CD4-positive, CD25-positive, alpha-beta regulatory T cell (primary cell): ENCODE data around the gene TP53TG3B. TPM values are rescaled to one million over a fixed set of nuclear protein-coding genes. Genes with fewer than 3 reads are reported as not detected.
"Not testable (repeated sequence)": the region's sequence is repeated elsewhere in the genome, so short reads cannot be mapped to it uniquely, and the experiment has no call there.

Source experiments
- ATAC-seq, 2 donors: fragments of 150-1000 bp; cut with Tn5 transposase; one replicate each; pipeline ENCODE4 v1.10.0; 2021; ENCODE audit warnings: low read depth in 2 of 2, moderate number of reproducible peaks in 2 of 2, moderate library complexity in 1 of 2
- DNase-seq, 3 donors: peaks; one replicate each; pipeline versions ENCODE4 v3.0.0 to v3.0.0-alpha.2; 2012 to 2022; ENCODE audit warnings: mixed read lengths in 1 of 3
- H3K27ac ChIP-seq: one replicate; pipeline ENCODE4 v1.7.0; 2013; ENCODE audit warnings: mild to moderate bottlenecking, low read length; ENCODE audit not compliant: insufficient read depth, poor library complexity, severe bottlenecking
- H3K27me3 ChIP-seq: one replicate; pipeline ENCODE4 v1.7.0; 2013; ENCODE audit warnings: low read length; ENCODE audit not compliant: control insufficient read depth, insufficient read depth
- H3K36me3 ChIP-seq: one replicate; pipeline ENCODE4 v1.7.0; 2013; ENCODE audit warnings: mild to moderate bottlenecking, low read length, moderate library complexity; ENCODE audit not compliant: control insufficient read depth, insufficient read depth
- H3K4me1 ChIP-seq: 2 replicates; pipeline ENCODE4 v1.7.0; 2013; ENCODE audit warnings: mild to moderate bottlenecking, low read length; ENCODE audit not compliant: insufficient read depth, control insufficient read depth, poor library complexity, severe bottlenecking
- H3K4me3 ChIP-seq: one replicate; pipeline ENCODE4 v1.7.0; 2013; ENCODE audit warnings: low read depth, mild to moderate bottlenecking, low read length, moderate library complexity
- H3K9me3 ChIP-seq, 2 experiments: 1 replicate in 1 of 2; 2 replicates in 1 of 2; pipeline ENCODE4 v1.7.0; 2013; ENCODE audit warnings: low read length in 2 of 2, mild to moderate bottlenecking in 1 of 2, moderate library complexity in 1 of 2; ENCODE audit not compliant: control insufficient read depth in 2 of 2
- H3K27ac Mint-ChIP-seq, 3 donors: one replicate each; pipeline ENCODE4 v1.8.0; 2020 to 2022; ENCODE audit warnings: mild to moderate bottlenecking in 3 of 3, mixed read lengths in 3 of 3, moderate library complexity in 2 of 3
- H3K27me3 Mint-ChIP-seq: one replicate; pipeline ENCODE4 v1.8.0; 2022; ENCODE audit warnings: mild to moderate bottlenecking, mixed read lengths
- H3K36me3 Mint-ChIP-seq: one replicate; pipeline ENCODE4 v1.8.0; 2020; ENCODE audit warnings: mixed read lengths
- H3K4me1 Mint-ChIP-seq, 4 donors: one replicate each; pipeline ENCODE4 v1.8.0; 2020 to 2022; ENCODE audit warnings: mixed read lengths in 4 of 4, mild to moderate bottlenecking in 1 of 4
- H3K4me3 Mint-ChIP-seq, 4 donors: one replicate each; pipeline ENCODE4 v1.8.0; 2020 to 2022; ENCODE audit warnings: mild to moderate bottlenecking in 4 of 4, mixed read lengths in 4 of 4, moderate library complexity in 3 of 4
- H3K9me3 Mint-ChIP-seq, 7 donors: one replicate each; pipeline ENCODE4 v1.8.0; 2020 to 2022; ENCODE audit warnings: mixed read lengths in 7 of 7, mild to moderate bottlenecking in 3 of 7, moderate library complexity in 2 of 7
- polyA plus RNA-seq, 4 donors: library from polyadenylated mRNA; unstranded; fragments of 300-500 nt; fragmentation: Illumina TruSeq; gene quantifications; one replicate each; pipeline ENCODE4 v1.2.3, GENCODE V29; 2021
- total RNA-seq: library from RNA; stranded (reverse); gene quantifications from one replicate; pipeline ENCODE4 v1.2.3, GENCODE V29; 2022

TP53TG3B gene
- total RNA-seq (not detected), polyA plus RNA-seq (not detected)

- H3K4me1 Mint-ChIP-seq, H3K9me3 Mint-ChIP-seq, H3K27ac Mint-ChIP-seq, ATAC-seq, H3K27me3 ChIP-seq, H3K4me3 Mint-ChIP-seq, H3K4me1 ChIP-seq, H3K36me3 Mint-ChIP-seq, H3K27me3 Mint-ChIP-seq, DNase-seq, H3K9me3 ChIP-seq, H3K27ac ChIP-seq, H3K4me3 ChIP-seq, H3K36me3 ChIP-seq: not testable (repeated sequence)
Measured at GRCh38 chr16:33360541-33360940, at the start of gene TP53TG3B. Gene TP53TG3B, plus strand, starts transcription at chr16:33360841. Its CDS starts 68 bp downstream, at chr16:33360909.

GRCh38 chr16:33336226-33337012 lies 24.2 kb upstream of the TP53TG3B start:
- not testable (repeated sequence) for H3K27me3 ChIP-seq, H3K4me1 Mint-ChIP-seq, H3K9me3 ChIP-seq, H3K4me3 ChIP-seq, H3K36me3 Mint-ChIP-seq, H3K36me3 ChIP-seq, H3K27ac ChIP-seq, H3K27me3 Mint-ChIP-seq, H3K27ac Mint-ChIP-seq, H3K4me1 ChIP-seq, ATAC-seq, H3K4me3 Mint-ChIP-seq, H3K9me3 Mint-ChIP-seq
- DNase-seq = peak in 1 of 3 donors; percentile 32

GRCh38 chr16:33337627-33338542 lies 22.8 kb upstream of the TP53TG3B start:
- H3K27ac ChIP-seq, H3K9me3 Mint-ChIP-seq, H3K4me1 ChIP-seq, H3K36me3 ChIP-seq, H3K36me3 Mint-ChIP-seq, H3K27ac Mint-ChIP-seq, H3K4me3 Mint-ChIP-seq, H3K27me3 Mint-ChIP-seq, H3K4me3 ChIP-seq, ATAC-seq, H3K27me3 ChIP-seq, H3K9me3 ChIP-seq, H3K4me1 Mint-ChIP-seq: not testable (repeated sequence)
- peak in 1 of 3 donors; percentile 16 for DNase-seq

GRCh38 chr16:33338543-33338951 lies 22.1 kb upstream of the TP53TG3B start:
- H3K4me1 Mint-ChIP-seq, H3K9me3 Mint-ChIP-seq, H3K4me3 Mint-ChIP-seq, H3K27ac ChIP-seq, H3K9me3 ChIP-seq, H3K4me1 ChIP-seq, ATAC-seq, H3K36me3 Mint-ChIP-seq, H3K27me3 ChIP-seq, H3K27me3 Mint-ChIP-seq, H3K36me3 ChIP-seq, H3K4me3 ChIP-seq, H3K27ac Mint-ChIP-seq: not testable (repeated sequence)
- DNase-seq = peak in 1 of 3 donors; percentile 3

- H3K36me3 ChIP-seq, H3K36me3 Mint-ChIP-seq, H3K27me3 ChIP-seq, H3K27me3 Mint-ChIP-seq, H3K9me3 Mint-ChIP-seq, H3K4me1 ChIP-seq, H3K4me3 Mint-ChIP-seq, H3K27ac Mint-ChIP-seq, H3K4me3 ChIP-seq, ATAC-seq, H3K4me1 Mint-ChIP-seq, H3K27ac ChIP-seq, H3K9me3 ChIP-seq: not testable (repeated sequence)
- DNase-seq = peak in 1 of 3 donors; percentile 15
Measured at GRCh38 chr16:33339093-33340061, 21.3 kb upstream of the TP53TG3B start.

Other genes starting within 250 kb of the TP53TG3B start
- not detected for gene TP53TG3C, start 166.6 kb upstream of the TP53TG3B start, total RNA-seq
- gene TP53TG3C, start 166.6 kb upstream of the TP53TG3B start, polyA plus RNA-seq = not detected
- not detected for gene TP53TG3E, start 56.5 kb upstream of the TP53TG3B start, total RNA-seq
- not detected for gene TP53TG3E, start 56.5 kb upstream of the TP53TG3B start, polyA plus RNA-seq
- gene TP53TG3F, start 98.8 kb downstream of the TP53TG3B start, total RNA-seq = not detected
- gene TP53TG3F, start 98.8 kb downstream of the TP53TG3B start, polyA plus RNA-seq = not detected